Mesendoderm (in vitro differentiated cells): ENCODE results near the gene COPB1.

ENCODE experiments used
- DNase-seq: peaks from one replicate; pipeline ENCODE4 v3.0.0; 2013
- H2AK5ac ChIP-seq: 2 replicates; pipeline ENCODE4 v1.6.1; 2013; ENCODE audit warnings: low read length, inconsistent platforms
- H2BK120ac ChIP-seq: 2 replicates; pipeline ENCODE4 v1.6.1; 2013; ENCODE audit warnings: low read depth, mild to moderate bottlenecking, low read length, moderate library complexity, mixed read lengths
- H2BK15ac ChIP-seq: replicated peaks from 2 replicates; pipeline ENCODE4 v1.6.1; 2013; ENCODE audit warnings: low read depth, mild to moderate bottlenecking, moderate library complexity
- H2BK5ac ChIP-seq: 2 replicates; pipeline ENCODE4 v1.6.1; 2013; ENCODE audit warnings: low read length, inconsistent platforms
- H3K18ac ChIP-seq: 2 replicates; pipeline ENCODE4 v1.6.1; 2013; ENCODE audit warnings: mild to moderate bottlenecking, low read length, mixed read lengths
- H3K23ac ChIP-seq: one replicate; pipeline ENCODE4 v1.6.1; 2013; ENCODE audit warnings: low read length
- H3K27ac ChIP-seq: 2 replicates; pipeline ENCODE4 v1.5.1; 2013; ENCODE audit warnings: low read depth, mild to moderate bottlenecking, inconsistent platforms, low read length, moderate library complexity
- H3K27me3 ChIP-seq: 2 replicates; pipeline ENCODE4 v1.6.1; 2013; ENCODE audit warnings: low read length, control low read depth, mild to moderate bottlenecking, inconsistent platforms; ENCODE audit not compliant: insufficient read depth, poor library complexity
- H3K36me3 ChIP-seq: 2 replicates; pipeline ENCODE4 v1.6.1; 2013; ENCODE audit warnings: low read length, inconsistent platforms; ENCODE audit not compliant: control insufficient read depth, insufficient read depth
- H3K4ac ChIP-seq: one replicate; pipeline ENCODE4 v1.6.1; 2013; ENCODE audit warnings: low read depth, mild to moderate bottlenecking, low read length, moderate library complexity
- H3K4me1 ChIP-seq: 2 replicates; pipeline ENCODE4 v1.6.1; 2013; ENCODE audit warnings: low read depth, low read length, inconsistent platforms; ENCODE audit not compliant: control insufficient read depth
- H3K4me2 ChIP-seq: 2 replicates; pipeline ENCODE4 v1.6.1; 2013; ENCODE audit warnings: low read length
- H3K4me3 ChIP-seq: 2 replicates; pipeline ENCODE4 v1.5.1; 2013; ENCODE audit warnings: mild to moderate bottlenecking, low read length
- H3K56ac ChIP-seq: one replicate; pipeline ENCODE4 v1.6.1; 2013; ENCODE audit warnings: low read length
- H3K79me1 ChIP-seq: 2 replicates; pipeline ENCODE4 v1.6.1; 2013; ENCODE audit warnings: low read length, inconsistent platforms
- H3K79me2 ChIP-seq: 2 replicates; pipeline ENCODE4 v1.6.1; 2013; ENCODE audit warnings: mild to moderate bottlenecking, low read length; ENCODE audit not compliant: control insufficient read depth, insufficient read depth
- H3K9ac ChIP-seq: 2 replicates; pipeline ENCODE4 v1.6.1; 2013; ENCODE audit warnings: low read length, inconsistent platforms
- H4K5ac ChIP-seq: one replicate; pipeline ENCODE4 v1.6.1; 2013; ENCODE audit warnings: low read length
- H4K8ac ChIP-seq: one replicate; pipeline ENCODE4 v1.6.1; 2013; ENCODE audit warnings: low read depth, mild to moderate bottlenecking, control low read depth, low read length, moderate library complexity
- WGBS: extraction: QIAGEN DNeasy Blood & Tissue Kit; methylation state at CpG from one replicate; pipeline ENCODE4 v1.1.7; 2013; ENCODE audit warnings: low lambda C conversion rate, missing lambda C conversion rate; ENCODE audit not compliant: insufficient coverage; ENCODE audit errors: extremely low coverage; 5-methylcytosine and 5-hydroxymethylcytosine counted together

Gene COPB1

DNA sequence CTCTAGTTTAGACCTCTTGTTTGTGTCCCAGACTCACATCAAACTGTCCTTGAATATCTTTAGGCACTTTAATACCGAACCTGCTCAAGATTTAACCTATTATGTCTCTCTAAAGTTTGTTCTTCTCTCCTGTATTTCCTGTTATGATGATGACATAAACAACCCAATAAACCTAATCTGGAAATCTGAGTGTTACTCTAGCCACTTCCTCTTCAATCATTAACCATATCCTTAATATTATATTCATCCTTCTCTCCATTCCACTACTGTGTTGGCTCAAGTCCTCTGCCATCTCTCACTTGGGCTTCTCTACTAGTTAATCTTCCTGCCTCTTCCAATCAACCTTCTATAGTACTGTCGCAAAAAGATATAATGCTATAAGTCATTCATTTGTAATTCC is 36.0 kb downstream of the COPB1 start:
- Histone ChIP-seq H3K56ac (no peak overlapping the region), H3K27me3 (no peaks in the 10 kb centered on the region), H4K8ac (no peak overlapping the region), H2AK5ac (no peak overlapping the region), H4K5ac (no peak overlapping the region), H3K79me1 (no peaks in the 10 kb centered on the region), H3K23ac (no peak overlapping the region), H2BK15ac (no peak overlapping the region), H2BK5ac (no peak overlapping the region), H3K79me2 (no peaks in the 10 kb centered on the region), H3K4me3 (no peak overlapping the region), H3K4ac (no peak overlapping the region), H3K27ac (no peak overlapping the region), H2BK120ac (no peak overlapping the region), H3K4me1 (no peaks in the 10 kb centered on the region), H3K9ac (no peak overlapping the region), H3K36me3 (peaks cover 3% of the 10 kb centered on the region), H3K4me2 (no peak overlapping the region), H3K18ac (no peak overlapping the region)
- WGBS = no CpG with 5 or more reads among the region's 2 CpGs
- DNase-seq = no peak

- Histone ChIP-seq H3K27me3 (no peaks in the 10 kb centered on the region), H2BK120ac (no peak overlapping the region), H3K9ac (no peak overlapping the region), H3K79me1 (no peaks in the 10 kb centered on the region), H2BK5ac (no peak overlapping the region), H3K4me3 (no peak overlapping the region), H3K56ac (no peak overlapping the region), H3K4me2 (no peak overlapping the region), H2AK5ac (no peak overlapping the region), H4K8ac (no peak overlapping the region), H3K36me3 (no peaks in the 10 kb centered on the region), H3K27ac (no peak overlapping the region), H3K79me2 (no peaks in the 10 kb centered on the region), H3K4me1 (no peaks in the 10 kb centered on the region), H4K5ac (no peak overlapping the region), H2BK15ac (no peak overlapping the region), H3K23ac (no peak overlapping the region), H3K4ac (no peak overlapping the region), H3K18ac (no peak overlapping the region)
- no peak for DNase-seq
Observed at GRCh38 chr11:14460147-14460546, 39.5 kb downstream of the COPB1 start.

- Histone ChIP-seq H3K4me2 (no peak overlapping the region), H3K27ac (no peak overlapping the region), H3K4ac (no peak overlapping the region), H2BK15ac (no peak overlapping the region), H3K79me1 (no peaks in the 10 kb centered on the region), H2AK5ac (no peak overlapping the region), H3K18ac (no peak overlapping the region), H3K9ac (no peak overlapping the region), H2BK5ac (no peak overlapping the region), H3K4me1 (no peaks in the 10 kb centered on the region), H3K56ac (no peak overlapping the region), H3K27me3 (no peaks in the 10 kb centered on the region), H3K23ac (no peak overlapping the region), H4K8ac (no peak overlapping the region), H2BK120ac (no peak overlapping the region), H3K79me2 (no peaks in the 10 kb centered on the region), H4K5ac (no peak overlapping the region), H3K4me3 (no peak overlapping the region), H3K36me3 (no peaks in the 10 kb centered on the region)
- WGBS = no CpG with 5 or more reads among the region's 3 CpGs
- DNase-seq = no peak
Observed at GRCh38 chr11:14458377-14458776, 41.2 kb downstream of the COPB1 start.

GRCh38 chr11:14455648-14456430 is 43.8 kb downstream of the COPB1 start:
- H3K4ac ChIP-seq = no peak overlapping the region
- H4K5ac ChIP-seq = no peak overlapping the region
- no peaks in the 10 kb centered on the region for H3K4me1 ChIP-seq
- H3K56ac ChIP-seq = no peak overlapping the region
- H3K36me3 ChIP-seq = no peaks in the 10 kb centered on the region
- no peak overlapping the region for H3K23ac ChIP-seq
- no peak overlapping the region for H3K18ac ChIP-seq
- no peaks in the 10 kb centered on the region for H3K27me3 ChIP-seq
- no peak overlapping the region for H2BK5ac ChIP-seq
- no peak overlapping the region for H2BK15ac ChIP-seq
- no CpG with 5 or more reads among the region's 3 CpGs for WGBS
- no peaks in the 10 kb centered on the region for H3K79me2 ChIP-seq
- H3K27ac ChIP-seq = no peak overlapping the region
- H3K4me2 ChIP-seq = no peak overlapping the region
- H3K4me3 ChIP-seq = no peak overlapping the region
- H4K8ac ChIP-seq = no peak overlapping the region
- no peak overlapping the region for H3K9ac ChIP-seq
- no peak overlapping the region for H2AK5ac ChIP-seq
- H2BK120ac ChIP-seq = no peak overlapping the region
- DNase-seq = peak; percentile 20
- H3K79me1 ChIP-seq = no peaks in the 10 kb centered on the region

DNA sequence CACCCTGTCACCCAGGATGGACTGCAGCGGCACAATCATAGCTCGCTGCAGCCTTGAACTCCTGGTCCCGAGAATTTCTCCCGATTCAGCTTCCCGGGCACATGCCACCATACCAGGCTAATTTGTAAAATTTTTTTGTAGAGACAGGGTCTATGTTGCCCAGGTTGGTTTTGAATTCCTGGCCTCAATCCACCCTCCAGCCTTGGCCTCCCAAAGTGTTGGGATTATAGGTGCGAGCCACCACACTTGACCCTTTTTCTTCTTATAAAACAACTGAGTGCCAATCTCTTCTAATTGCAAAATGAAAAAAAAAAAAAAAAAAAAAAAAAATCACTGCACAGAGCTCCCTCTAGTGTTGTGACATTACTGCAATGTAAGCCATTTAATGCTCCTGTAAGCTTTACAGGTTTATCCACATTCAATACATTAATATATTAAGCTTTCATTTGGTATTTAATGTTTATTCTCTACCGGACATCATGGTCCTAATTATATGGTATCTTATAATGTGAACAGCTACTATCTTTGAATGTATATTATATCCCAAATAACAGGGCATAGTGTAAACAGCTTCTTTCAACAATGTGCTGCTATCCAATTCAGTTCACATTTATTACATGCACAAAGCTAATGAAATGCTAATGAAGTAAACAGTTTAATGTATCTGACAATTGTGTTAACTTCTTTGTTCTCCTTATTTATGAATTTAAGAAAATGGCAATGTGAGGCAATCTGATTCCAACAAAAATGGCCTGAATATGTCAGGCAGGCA is 44.6 kb downstream of the COPB1 start:
- Histone ChIP-seq H2BK5ac (no peak overlapping the region), H3K9ac (no peak overlapping the region), H2BK15ac (no peak overlapping the region), H3K4me3 (no peak overlapping the region), H3K23ac (no peak overlapping the region), H3K36me3 (no peaks in the 10 kb centered on the region), H3K79me2 (no peaks in the 10 kb centered on the region), H2AK5ac (no peak overlapping the region), H3K79me1 (no peaks in the 10 kb centered on the region), H2BK120ac (no peak overlapping the region), H4K8ac (no peak overlapping the region), H3K4me1 (no peaks in the 10 kb centered on the region), H3K4me2 (no peak overlapping the region), H3K27me3 (no peaks in the 10 kb centered on the region), H3K18ac (peak overlapping the region; percentile 51), H3K4ac (no peak overlapping the region), H3K27ac (no peak overlapping the region), H4K5ac (no peak overlapping the region), H3K56ac (no peak overlapping the region)
- DNase-seq = peak; percentile 34
- no CpG with 5 or more reads among the region's 7 CpGs for WGBS
